GM21717 (cell line): ENCODE results near the gene TBC1D16.

Experiments used
- ATAC-seq: cut with Tn5 transposase; IDR thresholded peaks from one replicate; pipeline ENCODE4 v1.9.1; 2021; ENCODE audit warnings: mild to moderate bottlenecking, moderate library complexity; ENCODE audit not compliant: unreplicated experiment

Gene TBC1D16

DNA sequence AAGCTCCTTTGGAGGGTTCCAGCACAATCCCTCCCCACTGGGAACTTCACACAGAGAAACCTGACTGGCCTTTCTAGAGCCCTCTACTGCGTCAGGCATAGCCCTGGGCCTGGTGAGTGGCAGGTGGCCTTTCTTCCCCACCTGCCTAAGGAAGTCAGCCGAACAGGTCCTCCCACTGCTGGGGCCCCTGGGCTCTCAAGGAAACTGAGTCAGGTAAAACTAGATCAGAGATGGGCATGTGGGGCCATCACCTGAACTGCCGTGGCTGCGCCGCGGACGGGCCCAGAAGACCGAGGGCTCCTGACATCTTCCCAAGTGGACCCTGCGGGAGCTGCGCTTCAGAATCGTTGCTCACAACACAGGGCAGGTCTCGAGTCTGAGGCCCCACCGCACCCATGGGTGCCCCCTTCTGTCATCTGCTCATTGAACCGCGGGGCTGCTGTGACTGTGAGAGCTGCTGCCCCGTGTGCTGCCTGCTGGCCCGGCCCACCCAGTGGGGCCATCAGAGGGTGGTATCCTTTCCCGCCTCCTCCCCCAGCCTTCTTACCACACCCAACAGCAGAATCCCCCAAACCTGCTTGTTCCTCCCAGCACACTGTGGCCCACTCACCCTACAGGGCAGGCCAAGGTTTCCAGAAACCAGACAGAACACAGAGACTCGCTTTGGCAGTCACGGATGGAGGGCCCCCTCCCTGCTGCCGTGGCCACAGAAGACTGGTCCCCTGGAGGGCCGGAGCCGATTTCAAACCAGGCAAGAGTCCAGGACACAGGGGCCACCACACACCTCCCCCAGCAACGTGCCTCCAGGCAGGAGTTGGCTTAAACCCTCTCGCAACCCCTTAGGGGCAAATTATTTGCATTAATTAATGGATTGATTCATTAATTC lies 81.1 kb downstream of the TBC1D16 start:
- ATAC-seq = no peak

DNA sequence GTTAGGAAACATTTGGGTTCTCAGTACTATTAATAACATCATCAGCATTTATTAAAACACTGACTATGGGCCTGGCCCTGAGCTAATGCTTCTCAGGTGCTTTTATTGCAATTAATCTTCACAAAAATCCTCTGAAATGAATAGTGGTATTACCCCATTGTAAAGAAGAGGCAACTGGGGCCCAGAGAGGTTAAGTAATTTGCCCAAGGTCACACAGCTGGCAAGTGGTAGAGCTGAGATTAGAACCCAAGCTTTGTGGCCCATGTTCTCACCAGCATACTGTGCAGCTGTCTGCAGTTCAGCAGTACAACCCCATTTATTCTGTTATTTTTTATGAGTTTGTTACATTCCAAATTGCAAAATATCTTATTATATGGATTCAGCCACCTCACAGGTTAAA lies 82.3 kb downstream of the TBC1D16 start:
- no peak for ATAC-seq

DNA sequence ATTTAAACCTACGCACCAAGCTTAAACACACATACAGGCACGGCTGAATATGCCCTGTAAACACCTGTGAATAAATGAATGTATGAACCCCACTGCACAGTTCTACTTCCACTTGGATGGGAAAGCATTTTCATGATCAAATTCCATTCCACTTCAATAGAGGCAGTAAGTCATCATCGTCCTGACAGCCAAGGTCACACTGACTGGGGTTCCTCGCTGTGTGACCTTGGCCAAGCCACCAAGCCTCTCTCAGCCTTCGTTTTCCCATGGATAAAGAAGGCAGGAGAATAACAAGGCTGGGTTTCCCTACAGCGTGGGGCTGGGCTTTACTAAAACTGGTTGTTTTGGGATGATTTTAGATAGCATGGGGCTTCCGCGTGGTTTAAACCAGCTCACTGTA lies 82.8 kb downstream of the TBC1D16 start:
- ATAC-seq = no peak

DNA sequence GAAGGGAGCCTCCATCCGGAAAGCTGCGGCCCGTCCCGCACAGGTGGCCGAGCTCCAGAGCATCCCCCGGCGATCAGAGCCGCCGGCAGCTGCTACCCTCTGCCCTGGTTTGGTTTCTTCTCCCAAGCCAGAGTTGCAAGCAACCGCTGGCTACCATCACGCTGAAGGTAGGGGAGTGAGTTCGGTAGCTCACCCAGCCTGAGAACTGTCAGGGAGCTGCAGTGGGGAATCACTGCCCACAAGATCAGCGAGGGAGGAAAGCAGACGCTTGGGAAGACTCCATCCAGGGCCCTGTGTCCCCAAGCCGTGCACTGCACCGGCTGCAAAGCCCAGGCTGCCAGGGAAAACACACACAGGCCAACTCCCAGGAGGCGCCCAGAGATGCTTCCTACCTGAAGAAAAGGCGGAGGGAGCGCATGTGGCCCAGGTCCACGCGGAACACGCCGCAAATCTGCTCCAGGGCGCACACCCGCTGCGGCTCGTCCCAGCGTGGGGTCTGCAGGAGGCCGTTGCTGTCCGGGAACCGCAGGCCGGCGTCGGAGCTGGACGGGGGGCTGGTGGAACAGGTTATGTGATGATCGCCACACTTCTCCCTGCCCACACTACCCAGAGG lies 83.3 kb downstream of the TBC1D16 start:
- ATAC-seq = no peak

DNA sequence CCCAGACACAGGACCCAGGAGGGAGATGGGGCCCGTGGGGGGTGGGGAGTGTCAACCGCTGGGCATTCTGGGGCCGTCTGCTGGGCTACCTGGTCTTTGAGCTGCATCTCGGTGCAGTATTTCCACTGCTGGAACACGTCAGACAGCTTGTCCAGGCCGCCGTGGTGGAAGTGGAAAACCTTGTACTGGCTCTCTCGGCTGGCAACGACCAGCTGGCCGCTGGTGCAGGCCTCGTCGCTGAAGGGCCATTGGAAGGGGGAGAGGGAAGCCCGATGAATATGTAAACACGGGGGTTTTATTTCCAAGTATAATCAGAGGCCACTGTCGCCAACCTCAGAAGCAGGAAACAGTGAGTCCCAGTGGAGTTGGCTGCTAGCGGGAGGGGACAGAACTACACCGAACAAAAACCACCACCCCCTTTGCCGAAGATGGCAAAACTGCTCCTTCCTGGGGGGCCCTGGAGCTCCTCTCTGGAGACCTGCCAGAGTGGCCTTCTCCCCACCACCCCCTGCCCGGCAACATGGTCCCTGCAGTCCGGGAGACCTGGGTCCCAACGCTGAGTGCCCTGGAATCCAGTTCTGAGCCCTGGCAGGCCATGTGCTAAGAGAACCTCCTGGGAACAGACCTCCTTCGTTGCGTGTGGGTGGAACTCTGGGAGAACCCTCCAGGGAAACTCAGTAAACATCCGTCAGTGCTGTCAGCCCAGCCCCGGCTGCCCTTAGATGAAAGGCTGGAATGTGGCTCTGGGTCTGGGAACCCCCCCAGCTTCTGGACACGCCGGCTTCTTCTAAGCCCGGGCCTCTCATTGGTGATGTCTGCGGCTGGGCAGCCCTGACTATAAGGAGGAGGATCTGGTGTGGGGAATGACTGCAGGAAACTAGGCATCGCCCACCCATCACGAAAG lies 84.1 kb downstream of the TBC1D16 start:
- no peak for ATAC-seq

DNA sequence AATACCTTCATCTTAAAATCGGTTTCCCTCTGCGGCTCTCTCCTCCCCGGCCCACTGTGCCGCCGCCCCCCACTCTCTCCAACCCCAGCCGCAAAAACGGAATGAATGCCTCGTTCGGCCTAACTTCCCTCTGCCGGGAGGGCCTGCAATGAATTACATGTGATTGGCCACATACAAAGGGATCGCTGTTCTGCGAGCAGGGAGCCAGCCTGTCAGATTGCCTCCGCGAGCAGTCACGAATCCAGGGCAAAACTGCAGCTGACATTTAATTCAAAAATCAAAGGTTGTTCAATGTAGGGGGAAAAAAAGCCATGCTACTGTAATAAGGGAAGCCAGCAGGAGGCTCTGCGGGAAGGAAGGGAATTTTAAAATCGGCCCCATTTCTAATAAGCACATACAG lies 84.9 kb downstream of the TBC1D16 start:
- no peak for ATAC-seq

DNA sequence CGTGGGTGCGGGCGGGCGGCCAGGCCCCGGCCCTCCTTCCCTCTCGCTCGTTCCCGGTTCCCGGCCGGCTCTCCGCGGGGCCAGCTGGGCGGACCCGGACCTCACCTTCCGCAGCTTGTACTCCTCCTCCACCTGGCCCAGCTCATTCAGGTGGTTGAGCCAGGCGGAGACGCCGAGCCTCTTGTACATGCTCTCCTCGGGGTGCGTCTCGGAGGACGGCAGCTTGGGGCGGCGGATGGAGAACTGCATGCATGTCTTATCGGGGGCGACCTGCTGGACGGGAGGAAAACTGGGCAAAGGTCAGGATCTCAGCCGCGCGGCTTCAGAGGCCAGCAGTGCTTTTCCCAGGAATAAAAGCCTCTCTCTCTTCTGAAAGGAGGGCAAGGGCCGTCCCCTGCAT lies 85.4 kb downstream of the TBC1D16 start:
- ATAC-seq = no peak

DNA sequence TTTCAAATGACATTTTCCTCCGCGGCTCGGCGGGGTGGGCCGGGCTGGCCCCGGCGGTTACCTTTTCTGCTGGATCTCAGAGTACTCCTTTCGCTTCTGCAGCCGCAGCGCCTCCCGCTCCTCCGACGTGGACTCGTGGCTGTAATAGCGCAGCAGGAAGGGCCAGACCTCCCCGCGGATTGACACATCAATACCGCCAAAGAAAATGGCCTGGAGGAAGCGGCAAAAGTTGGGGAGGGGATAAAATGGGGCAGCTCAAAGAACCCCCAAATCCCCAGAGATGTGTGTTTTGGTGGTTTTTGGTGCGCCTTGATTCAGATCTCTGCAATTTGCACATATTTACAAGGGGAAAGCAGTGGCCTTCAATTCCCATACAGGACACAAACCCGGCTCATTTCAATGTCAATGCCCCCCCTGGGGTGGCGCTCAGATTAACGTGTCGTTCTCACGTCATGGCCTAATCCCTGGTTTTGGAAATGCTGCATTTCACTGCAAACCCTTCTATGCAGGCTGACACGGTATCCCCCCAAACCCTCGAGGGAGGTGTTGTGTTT lies 85.9 kb downstream of the TBC1D16 start:
- no peak for ATAC-seq

DNA sequence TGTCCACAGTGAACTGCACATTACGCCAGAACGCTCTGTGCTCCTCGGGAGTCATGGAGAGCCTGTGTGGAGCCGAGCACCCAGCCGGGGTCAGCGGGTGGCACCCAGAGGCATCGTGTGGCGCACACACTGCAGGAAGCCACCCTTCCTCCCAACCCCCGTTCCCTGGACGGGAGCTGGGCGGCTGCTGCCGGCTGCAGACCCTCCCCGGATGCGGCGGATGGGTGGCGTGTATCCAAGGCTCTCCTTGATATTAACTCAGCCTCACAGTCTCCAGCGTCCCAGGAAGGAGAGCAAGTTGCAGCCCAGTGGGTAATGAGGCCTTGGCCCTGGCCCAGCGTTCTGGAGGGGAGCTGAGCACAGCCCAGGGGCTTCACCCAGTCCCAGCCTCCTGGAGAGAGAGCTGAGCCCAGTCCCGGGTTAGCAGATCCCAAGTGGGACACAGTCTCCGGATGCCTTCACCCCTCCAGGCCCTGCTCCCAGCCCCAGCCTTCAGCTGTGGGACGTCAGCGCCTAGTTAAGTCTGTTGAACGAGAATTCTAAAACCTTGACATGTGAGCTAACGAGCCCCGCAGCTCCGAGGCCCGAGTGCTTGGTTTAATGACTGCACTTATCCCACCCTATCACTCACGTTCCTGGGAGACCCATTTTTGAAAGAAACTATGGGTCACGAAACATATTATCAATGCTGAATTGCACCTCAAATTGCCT lies 86.6 kb downstream of the TBC1D16 start:
- no peak for ATAC-seq

DNA sequence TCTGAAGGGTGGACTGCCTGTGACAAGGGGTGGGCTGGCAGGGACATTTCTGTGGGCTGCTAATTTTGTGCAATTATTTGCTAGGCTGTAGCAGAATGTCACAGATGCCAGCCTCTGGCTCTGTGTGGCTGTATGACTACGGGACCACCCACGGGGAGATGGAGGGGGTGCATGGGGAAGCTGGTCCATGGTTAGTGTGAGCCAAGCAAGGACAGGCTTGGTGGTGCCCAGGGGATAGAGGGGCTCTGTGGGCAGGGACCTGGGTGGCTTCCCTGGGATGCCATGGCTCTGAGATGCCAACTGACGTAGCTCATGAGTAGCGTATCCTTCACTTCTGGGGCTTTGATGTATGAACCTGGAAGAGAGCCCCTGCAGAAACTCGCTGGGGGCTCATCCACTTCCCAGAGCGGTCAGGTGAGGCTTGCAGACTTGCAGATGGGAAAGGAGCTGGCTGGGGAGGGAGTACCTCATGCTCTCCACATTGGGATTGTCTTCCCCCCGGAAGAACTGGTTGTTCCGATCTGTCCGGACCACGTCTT lies 87.2 kb downstream of the TBC1D16 start:
- ATAC-seq = no peak

DNA sequence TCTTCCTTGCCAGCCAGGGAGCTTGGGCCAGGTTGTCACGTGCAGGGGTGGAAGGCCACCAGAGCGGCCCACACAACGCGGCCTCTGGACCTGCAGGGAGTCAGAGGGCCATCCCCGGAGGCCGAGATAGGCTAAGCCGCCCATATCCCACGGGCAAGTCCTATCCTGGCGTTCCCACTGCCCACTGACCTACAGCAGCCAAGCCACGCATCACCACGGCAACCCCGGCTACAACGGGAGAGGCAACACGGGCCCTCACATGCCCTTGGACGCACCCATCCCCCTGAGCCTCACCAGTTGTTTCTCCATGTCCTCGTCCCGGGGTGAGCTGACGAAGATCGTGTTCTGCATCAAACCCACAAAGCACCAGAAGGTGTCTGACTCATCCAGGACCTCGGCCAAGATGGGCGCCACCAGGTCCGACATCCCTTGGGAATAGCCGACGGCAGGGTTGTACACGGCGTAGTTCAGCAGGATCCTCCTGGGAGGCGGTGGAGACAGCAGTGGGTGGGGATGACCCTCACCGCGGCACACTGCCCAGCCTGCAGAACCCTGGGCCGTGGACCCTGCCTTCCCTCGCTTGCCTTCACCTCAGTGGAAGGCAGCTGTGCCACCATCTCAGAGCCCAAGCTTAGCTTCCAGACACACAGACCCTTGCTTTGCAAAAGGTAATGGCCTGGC lies 88.2 kb downstream of the TBC1D16 start:
- no peak for ATAC-seq

DNA sequence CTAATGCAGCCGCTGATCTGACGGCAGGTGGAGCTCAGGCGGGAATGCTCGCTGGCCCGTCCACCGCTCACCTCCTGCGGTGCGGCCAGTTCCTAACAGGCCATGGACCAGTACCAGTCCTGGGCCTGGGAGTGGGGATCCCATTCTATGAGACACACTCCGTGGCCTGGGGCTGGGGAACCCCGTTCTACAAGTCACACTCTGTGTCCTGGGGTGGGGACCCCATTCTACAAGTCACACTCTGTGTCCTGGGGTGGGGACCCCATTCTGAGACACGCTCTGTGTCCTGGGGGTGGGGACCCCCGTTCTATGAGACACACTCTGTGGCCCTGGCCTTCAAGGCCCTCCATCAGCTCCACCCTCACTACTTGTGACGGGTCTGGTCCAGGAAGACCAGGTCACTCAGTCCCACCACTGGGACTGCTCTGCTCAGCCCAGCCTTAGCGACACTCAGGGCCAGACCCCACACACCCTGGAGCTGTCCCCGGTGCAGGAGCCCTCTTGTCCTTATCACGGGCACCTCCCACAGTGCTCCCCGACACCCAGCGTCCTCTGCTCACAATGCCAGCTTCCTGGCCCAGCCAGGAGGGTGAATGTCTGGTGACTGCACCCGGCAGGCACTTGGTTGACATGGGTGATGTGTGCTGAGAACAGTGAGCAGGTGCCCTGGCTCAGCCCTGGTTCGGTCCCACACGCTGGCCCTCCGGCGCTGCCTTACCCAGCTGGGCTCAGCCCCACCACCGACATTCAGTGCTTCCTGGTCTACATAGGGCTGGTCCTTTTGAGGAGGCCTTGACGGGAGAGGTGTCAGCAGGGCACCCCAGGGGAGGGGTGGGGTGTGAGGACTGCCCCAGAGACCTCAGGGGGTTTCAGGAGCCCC lies 89.1 kb downstream of the TBC1D16 start:
- no peak for ATAC-seq

DNA sequence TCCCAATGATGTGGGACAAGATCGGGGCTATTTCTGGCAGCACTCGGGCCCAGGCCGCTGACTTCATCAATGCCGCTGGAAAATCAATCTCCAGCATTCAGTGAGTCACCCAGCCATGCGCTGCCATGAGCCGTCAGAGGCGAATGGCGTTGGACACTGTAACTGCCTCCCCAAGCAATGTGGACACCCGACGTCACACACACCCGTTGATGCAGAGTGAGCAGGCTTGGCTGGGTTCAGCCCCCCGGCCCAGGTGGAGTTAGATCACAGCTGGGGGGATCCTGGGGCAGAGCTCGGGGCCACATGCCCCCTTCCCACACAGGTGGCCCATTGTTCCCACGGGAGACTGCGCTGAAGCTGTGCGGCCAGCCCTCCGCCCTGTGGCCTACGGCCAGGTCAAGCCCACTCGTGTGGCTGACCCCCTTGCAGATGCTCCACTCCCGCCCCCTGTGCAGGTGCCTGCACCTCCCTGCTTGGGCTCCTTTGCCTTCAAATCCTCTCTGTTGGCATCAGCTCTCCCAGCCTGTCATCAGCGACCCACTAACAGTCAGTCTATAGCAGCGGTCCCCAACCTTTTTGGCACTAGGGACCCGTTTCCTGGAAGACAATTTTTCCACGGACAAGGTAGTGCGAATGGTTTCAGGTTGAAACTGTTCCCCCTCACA lies 89.9 kb downstream of the TBC1D16 start:
- no peak for ATAC-seq

DNA sequence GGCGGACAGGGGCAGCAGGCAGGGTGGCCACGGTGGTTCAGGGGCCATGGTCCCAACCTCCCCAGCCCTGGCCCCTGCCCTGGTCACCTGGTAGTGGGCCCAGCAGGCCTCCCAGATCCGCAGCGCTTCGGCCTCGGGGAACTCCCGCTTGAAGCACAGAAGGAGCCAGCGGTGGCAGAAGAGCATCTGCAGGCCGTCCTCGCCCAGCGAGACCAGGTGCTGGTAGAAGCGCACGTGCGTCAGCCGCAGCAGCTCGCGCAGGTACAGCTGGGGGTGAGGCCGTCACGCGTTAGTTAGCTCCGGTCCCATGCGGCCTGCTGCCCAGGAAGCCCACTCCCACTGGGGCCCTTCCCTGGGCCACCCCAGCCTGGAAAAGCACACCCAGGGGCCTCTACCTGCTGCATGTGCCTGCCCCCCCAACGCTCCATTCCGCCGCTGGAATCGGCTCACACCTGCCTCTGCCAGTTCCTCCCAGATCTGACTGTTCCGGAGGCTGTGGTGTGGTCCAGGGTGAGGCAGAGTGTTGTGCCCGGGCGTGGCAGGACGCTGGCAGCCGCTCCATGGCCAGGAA lies 90.8 kb downstream of the TBC1D16 start:
- no peak for ATAC-seq

DNA sequence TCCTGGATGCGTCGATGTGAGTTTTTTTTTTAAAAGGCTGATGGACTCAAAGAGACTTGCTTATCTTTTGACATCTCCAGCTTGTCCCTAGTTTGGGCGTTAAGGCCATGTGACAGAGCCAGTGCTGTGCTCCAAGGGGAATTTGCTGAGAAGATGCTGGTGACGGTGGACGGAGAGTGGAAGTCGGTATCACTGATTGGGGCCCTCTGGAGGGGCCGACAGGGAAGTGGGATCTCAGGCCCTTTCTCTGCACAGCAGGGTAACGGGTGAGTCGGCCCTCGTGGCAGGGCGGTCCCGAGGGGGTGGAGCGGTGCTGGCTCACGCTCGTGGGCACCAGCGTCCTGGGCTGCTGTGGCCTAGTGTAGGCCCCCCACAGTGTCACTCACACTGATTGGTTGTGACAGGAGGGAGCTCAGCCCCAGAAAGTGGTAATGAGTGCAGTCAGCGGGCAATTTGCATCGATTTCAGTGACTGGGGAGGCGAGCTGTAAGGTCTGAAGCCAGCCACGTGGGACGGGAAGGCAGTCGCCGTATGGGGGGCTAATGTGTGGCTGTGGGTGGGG lies 91.3 kb downstream of the TBC1D16 start:
- ATAC-seq = no peak

DNA sequence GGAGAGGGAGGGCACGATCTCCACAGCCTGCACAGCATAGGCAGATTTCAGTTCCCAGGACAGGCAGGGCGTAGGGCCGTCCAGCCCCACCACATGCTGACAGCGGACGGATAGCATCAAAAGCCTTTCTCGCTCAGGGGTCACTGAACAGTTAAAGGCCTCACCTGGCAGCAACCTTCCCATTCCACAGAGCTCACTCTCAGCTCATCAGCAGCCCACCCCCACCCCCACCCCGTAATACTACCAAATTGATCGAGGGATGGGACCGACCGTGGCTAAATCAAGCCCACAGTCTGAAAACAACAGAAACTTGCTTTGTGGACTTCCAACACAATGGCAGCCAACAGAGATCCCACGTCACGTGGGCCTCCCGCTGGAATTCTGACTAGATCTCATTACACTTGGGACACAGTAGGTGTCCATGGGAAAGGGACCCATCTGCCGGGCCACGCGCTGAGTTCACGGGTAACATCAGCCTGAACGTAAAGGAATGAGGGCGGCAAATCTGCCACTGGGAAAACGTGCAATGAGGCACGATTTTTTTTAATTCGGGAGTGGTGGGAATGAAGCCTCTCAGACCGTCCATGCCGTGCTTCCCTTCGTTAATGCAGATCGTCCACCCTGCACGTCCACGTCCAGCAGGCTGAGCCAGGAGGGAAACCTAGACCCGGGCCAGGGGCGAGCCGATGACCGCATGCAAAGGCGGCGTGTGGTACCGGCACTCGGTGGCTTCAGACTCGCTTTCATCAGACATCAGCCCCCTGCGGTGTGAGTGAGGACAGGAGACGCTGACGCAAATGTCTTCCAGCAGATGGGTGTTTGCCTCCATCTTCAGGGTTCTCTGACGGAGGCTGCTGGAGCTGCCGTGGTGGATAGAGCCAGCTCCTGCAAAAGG lies 92.1 kb downstream of the TBC1D16 start:
- no peak for ATAC-seq
